Endodermal cell (in vitro differentiated cells): ENCODE measurements around the gene DNAJB12. TPM values are rescaled to one million over a fixed set of nuclear protein-coding genes. Genes with fewer than 3 reads are reported as not detected.

Experiments
- DNase-seq: peaks from one replicate; pipeline ENCODE4 v3.0.0-alpha.2; 2017
- H3K27ac ChIP-seq: 2 replicates; pipeline ENCODE4 v1.5.1; 2013; ENCODE audit warnings: mild to moderate bottlenecking, low read depth, low read length, moderate library complexity
- H3K27me3 ChIP-seq: 2 replicates; pipeline ENCODE4 v1.6.1; 2013; ENCODE audit warnings: mild to moderate bottlenecking, low read length, moderate library complexity; ENCODE audit not compliant: insufficient read depth, control insufficient read depth, poor library complexity, severe bottlenecking
- H3K36me3 ChIP-seq: 2 replicates; pipeline ENCODE4 v1.7.0; 2013; ENCODE audit warnings: mild to moderate bottlenecking, low read length, moderate library complexity; ENCODE audit not compliant: control insufficient read depth, insufficient read depth
- H3K4me1 ChIP-seq: one replicate; pipeline ENCODE4 v1.7.0; 2013; ENCODE audit warnings: low read length; ENCODE audit not compliant: control insufficient read depth, insufficient read depth
- H3K4me3 ChIP-seq: 2 replicates; pipeline ENCODE4 v1.5.1; 2013; ENCODE audit warnings: mild to moderate bottlenecking, low read length, moderate library complexity
- H3K9ac ChIP-seq: 2 replicates; pipeline ENCODE4 v1.6.1; 2013; ENCODE audit warnings: mild to moderate bottlenecking, low read length, moderate library complexity; ENCODE audit not compliant: poor library complexity, severe bottlenecking; ENCODE audit errors: extremely low read depth
- H3K9me3 ChIP-seq: 2 replicates; pipeline ENCODE4 v1.6.1; 2013; ENCODE audit warnings: mild to moderate bottlenecking, low read length, moderate library complexity; ENCODE audit not compliant: control insufficient read depth
- H3K27ac Mint-ChIP-seq: 2 replicates; pipeline ENCODE4 v1.8.0; 2020; ENCODE audit warnings: mixed read lengths
- H3K27me3 Mint-ChIP-seq: 2 replicates; pipeline ENCODE4 v1.8.0; 2021; ENCODE audit warnings: mild to moderate bottlenecking, mixed read lengths; ENCODE audit not compliant: insufficient read depth
- H3K36me3 Mint-ChIP-seq: 2 replicates; pipeline ENCODE4 v1.8.0; 2020; ENCODE audit warnings: low read depth, mixed read lengths
- H3K4me1 Mint-ChIP-seq: 2 replicates; pipeline ENCODE4 v1.8.0; 2020; ENCODE audit warnings: mixed read lengths
- H3K4me3 Mint-ChIP-seq: 2 replicates; pipeline ENCODE4 v1.8.0; 2020; ENCODE audit warnings: mild to moderate bottlenecking, moderate library complexity, mixed read lengths
- H3K9me3 Mint-ChIP-seq: 2 replicates; pipeline ENCODE4 v1.8.0; 2020; ENCODE audit warnings: mild to moderate bottlenecking, mixed read lengths
- WGBS, 2 experiments: methylation state at CpG; one replicate each; pipeline versions ENCODE4 v1.1.5 to v1.1.7; 2013; ENCODE audit warnings: missing lambda C conversion rate in 2 of 2, mixed read lengths in 1 of 2; ENCODE audit not compliant: insufficient coverage in 1 of 2, insufficient read length in 1 of 2; 5-methylcytosine and 5-hydroxymethylcytosine counted together
- total RNA-seq, 2 donors: library from RNA; stranded (reverse); fragmentation: NEBNext Ultra II Directional in 1 of 2; extraction: Animal tissue kit (Norgen Biotek cat#: 25700) in 1 of 2; gene quantifications; 2 replicates in 1 of 2; 3 replicates in 1 of 2; pipeline ENCODE4 v1.2.1, GENCODE V29; 2021
- TF ChIP-seq, protein P1 (sequence below): fragments of 200-600 bp; sonication (generic); conservative IDR thresholded peaks from 2 replicates; pipeline ENCODE4 v1.5.0; 2021; ENCODE audit warnings: antibody characterized with exemption, mild to moderate bottlenecking

DNAJB12 gene
- total RNA-seq, 2 donors from 2014 or later, result 22.6 to 27.5 TPM

DNA sequence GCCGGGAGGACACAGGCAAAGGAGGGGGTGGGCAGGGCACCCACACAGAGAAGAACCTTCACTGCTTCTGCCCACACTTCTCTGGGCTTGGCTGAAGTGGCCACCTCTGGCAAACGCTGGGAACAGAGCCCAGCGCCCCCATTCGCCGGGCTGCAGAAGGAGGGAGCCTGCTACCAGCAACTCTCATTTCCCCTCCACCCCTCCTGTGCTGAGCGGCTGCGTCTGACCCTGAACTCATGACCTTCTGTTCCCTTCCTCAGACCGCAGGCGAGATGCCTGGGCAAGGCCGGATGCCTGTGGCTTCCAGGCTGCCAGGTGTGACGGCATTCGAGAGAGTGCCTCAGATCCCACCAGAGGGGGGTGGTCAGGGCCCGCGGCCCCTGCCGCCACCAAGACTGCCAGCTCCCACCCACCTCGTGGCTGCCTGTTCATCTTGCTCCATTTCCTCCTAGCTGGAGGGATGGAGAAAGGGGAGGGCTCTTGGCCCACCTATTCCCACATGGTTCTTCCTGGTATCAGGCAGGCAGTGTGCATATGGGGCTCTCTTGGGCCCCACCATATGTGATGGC lies 19.8 kb downstream of the DNAJB12 start:
- Histone ChIP-seq H3K36me3 (peaks cover 43% of the 10 kb centered on the region), H3K27me3 (no peaks in the 10 kb centered on the region), H3K4me3 (no peak overlapping the region), H3K9me3 (no peaks in the 10 kb centered on the region), H3K4me1 (peaks cover 3% of the 10 kb centered on the region), H3K9ac (no peak overlapping the region), H3K27ac (peak overlapping the region; percentile 97)
- Mint-ChIP-seq H3K36me3 (peaks cover 36% of the 10 kb centered on the region), H3K9me3 (no peaks in the 10 kb centered on the region), H3K4me3 (no peak overlapping the region), H3K27ac (no peak overlapping the region), H3K27me3 (no peaks in the 10 kb centered on the region), H3K4me1 (peaks cover 11% of the 10 kb centered on the region)
- TF ChIP-seq, protein P1, sequence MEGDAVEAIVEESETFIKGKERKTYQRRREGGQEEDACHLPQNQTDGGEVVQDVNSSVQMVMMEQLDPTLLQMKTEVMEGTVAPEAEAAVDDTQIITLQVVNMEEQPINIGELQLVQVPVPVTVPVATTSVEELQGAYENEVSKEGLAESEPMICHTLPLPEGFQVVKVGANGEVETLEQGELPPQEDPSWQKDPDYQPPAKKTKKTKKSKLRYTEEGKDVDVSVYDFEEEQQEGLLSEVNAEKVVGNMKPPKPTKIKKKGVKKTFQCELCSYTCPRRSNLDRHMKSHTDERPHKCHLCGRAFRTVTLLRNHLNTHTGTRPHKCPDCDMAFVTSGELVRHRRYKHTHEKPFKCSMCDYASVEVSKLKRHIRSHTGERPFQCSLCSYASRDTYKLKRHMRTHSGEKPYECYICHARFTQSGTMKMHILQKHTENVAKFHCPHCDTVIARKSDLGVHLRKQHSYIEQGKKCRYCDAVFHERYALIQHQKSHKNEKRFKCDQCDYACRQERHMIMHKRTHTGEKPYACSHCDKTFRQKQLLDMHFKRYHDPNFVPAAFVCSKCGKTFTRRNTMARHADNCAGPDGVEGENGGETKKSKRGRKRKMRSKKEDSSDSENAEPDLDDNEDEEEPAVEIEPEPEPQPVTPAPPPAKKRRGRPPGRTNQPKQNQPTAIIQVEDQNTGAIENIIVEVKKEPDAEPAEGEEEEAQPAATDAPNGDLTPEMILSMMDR, result no peak
- peak; percentile 65 for DNase-seq
- WGBS, 2 experiments, result 80 to 91% methylated on average over 7 to 16 of the region's 16 CpGs

DNA sequence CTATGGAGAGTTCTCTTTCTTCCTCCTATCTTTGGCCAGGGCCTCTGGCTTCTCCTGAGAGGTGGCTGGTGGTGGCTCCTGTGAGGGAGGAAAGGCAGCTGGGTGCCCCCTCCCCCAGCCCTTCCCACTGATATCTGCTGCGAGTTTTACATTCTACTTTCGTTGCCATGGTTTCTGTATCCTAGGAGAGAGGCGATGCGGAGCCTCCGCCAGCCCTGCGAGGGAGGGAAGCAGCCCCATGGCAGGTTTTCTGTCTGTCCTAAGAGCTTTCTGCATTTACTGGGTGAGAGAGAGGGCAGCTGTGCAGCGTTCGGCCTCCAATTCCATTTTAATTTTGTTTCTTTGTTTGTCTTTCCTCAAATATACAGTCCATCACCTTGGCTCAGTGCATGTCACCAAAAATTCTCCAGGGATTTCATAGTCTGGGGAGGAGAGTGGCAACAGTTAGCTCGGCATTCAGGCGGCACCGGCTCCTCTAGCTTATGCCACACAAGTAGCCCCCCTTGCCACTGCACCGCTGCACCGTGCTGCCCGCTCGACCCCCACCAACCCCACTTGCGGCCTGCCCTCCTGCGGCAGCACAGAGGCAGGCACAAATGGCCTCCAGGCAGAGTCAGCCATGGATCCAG lies 20.4 kb downstream of the DNAJB12 start:
- Histone ChIP-seq H3K9ac (no peak overlapping the region), H3K36me3 (peaks cover 39% of the 10 kb centered on the region), H3K4me3 (no peak overlapping the region), H3K27me3 (no peaks in the 10 kb centered on the region), H3K27ac (peak overlapping the region; percentile 97), H3K9me3 (no peaks in the 10 kb centered on the region), H3K4me1 (peaks cover 3% of the 10 kb centered on the region)
- no peak overlapping the region for H3K4me3 Mint-ChIP-seq
- no peaks in the 10 kb centered on the region for H3K9me3 Mint-ChIP-seq
- peaks cover 34% of the 10 kb centered on the region for H3K36me3 Mint-ChIP-seq
- DNase-seq, result peak; percentile 78
- H3K27ac Mint-ChIP-seq, result peak overlapping the region; percentile 11
- no peaks in the 10 kb centered on the region for H3K27me3 Mint-ChIP-seq
- WGBS, 2 experiments, result 67 to 86% methylated on average over 11 to 17 of the region's 17 CpGs
- H3K4me1 Mint-ChIP-seq, result peaks cover 11% of the 10 kb centered on the region
- TF ChIP-seq, protein P1, result no peak

DNA sequence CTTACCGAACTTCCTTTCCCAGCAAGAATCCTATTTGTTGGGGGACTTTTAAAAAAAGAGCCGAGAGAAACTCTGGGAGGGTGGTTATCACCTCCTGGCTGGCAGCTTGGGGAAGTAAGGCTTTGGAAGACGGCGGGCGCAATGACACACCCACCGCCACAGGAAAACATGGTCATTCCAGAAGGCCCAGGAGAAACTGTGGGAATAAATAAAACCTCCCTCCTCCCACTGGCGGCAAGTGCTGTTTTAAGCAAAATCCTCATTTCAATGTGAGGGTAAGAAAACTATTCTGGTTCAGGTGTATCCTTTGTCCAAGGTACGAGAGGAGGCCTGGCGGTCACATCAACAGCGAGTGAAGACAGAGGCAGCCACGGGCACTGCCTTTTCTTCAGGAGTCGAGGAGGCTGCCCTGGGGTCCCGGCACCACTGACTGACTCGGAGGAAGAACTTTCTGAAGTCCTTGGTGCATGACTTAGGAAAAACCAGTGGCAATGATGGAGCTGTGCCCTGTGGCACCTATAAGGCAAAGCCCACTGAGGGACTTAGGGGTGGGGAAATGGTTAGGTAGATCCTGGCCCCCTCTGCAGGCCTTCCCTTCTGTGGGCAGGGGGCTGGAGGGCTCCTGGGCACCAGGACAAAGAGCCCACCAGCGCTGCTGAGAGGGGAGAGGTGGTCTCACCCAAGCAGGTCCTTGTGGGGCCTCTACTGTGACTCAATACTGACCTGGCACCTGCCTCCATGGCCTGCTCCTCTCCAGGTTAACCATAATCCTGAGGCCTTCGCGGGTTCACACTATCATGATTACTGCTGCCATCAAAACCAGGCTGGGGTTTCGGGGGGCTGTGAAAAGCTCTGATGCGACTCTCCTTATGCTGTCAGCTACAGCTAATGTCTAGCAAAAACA lies 21.4 kb downstream of the DNAJB12 start:
- Histone ChIP-seq H3K36me3 (peaks cover 30% of the 10 kb centered on the region), H3K9me3 (no peaks in the 10 kb centered on the region), H3K4me3 (no peak overlapping the region), H3K4me1 (peaks cover 3% of the 10 kb centered on the region), H3K9ac (no peak overlapping the region), H3K27me3 (no peaks in the 10 kb centered on the region), H3K27ac (peak overlapping the region; percentile 89)
- Mint-ChIP-seq H3K27me3 (no peaks in the 10 kb centered on the region), H3K9me3 (no peaks in the 10 kb centered on the region), H3K27ac (peak overlapping the region; percentile 81), H3K4me1 (peaks cover 11% of the 10 kb centered on the region), H3K4me3 (no peak overlapping the region), H3K36me3 (peaks cover 32% of the 10 kb centered on the region)
- WGBS, 2 experiments, result 95% methylated on average over 12 to 19 of the region's 19 CpGs
- TF ChIP-seq, protein P1, result no peak
- peak; percentile 53 for DNase-seq
